GM23338 (cell line): ENCODE measurements around the gene NIFK. TPM values are rescaled to one million over a fixed set of nuclear protein-coding genes. Genes with fewer than 3 reads are reported as not detected.

Experiments used
- ATAC-seq: fragments of 200-7000 bp; cut with Tn5 transposase; 3 replicates; pipeline ENCODE4 v1.9.1; 2020
- DNase-seq: peaks from one replicate; pipeline ENCODE4 v3.0.0-alpha.2; 2015; ENCODE audit warnings: low spot score
- H2AFZ ChIP-seq: fragments of 200-600 bp; sonication (generic); 2 replicates; pipeline ENCODE4 v1.8.0; 2016; ENCODE audit warnings: antibody characterized with exemption, mild to moderate bottlenecking, moderate library complexity
- H3F3A ChIP-seq: fragments of 200-600 bp; sonication (generic); replicated peaks from 2 replicates; pipeline ENCODE4 v1.8.0; 2017; ENCODE audit warnings: antibody characterized with exemption, mixed run types, low read depth
- H3K27ac ChIP-seq: fragments of 200-600 bp; sonication (generic); 2 replicates; pipeline ENCODE4 v1.6.1; 2016; ENCODE audit warnings: low read depth
- H3K27me3 ChIP-seq: fragments of 200-600 bp; sonication (generic); 2 replicates; pipeline ENCODE4 v1.8.0; 2016; ENCODE audit warnings: mild to moderate bottlenecking, mixed run types, moderate library complexity; ENCODE audit not compliant: insufficient read depth
- H3K36me3 ChIP-seq: fragments of 200-600 bp; sonication (generic); 2 replicates; pipeline ENCODE4 v1.8.0; 2016; ENCODE audit warnings: mild to moderate bottlenecking; ENCODE audit not compliant: insufficient read depth
- H3K4me1 ChIP-seq: fragments of 200-600 bp; sonication (generic); 2 replicates; pipeline ENCODE4 v1.8.0; 2016; ENCODE audit warnings: mild to moderate bottlenecking, moderate library complexity; ENCODE audit not compliant: insufficient read depth
- H3K4me2 ChIP-seq: fragments of 200-600 bp; sonication (generic); 2 replicates; pipeline ENCODE4 v1.7.1; 2017; ENCODE audit warnings: mixed run types
- H3K4me3 ChIP-seq: fragments of 200-600 bp; sonication (generic); 2 replicates; pipeline ENCODE4 v1.6.1; 2016; ENCODE audit warnings: mixed run types
- H3K79me2 ChIP-seq: fragments of 200-600 bp; sonication (generic); replicated peaks from 2 replicates; pipeline ENCODE4 v1.8.0; 2017; ENCODE audit warnings: mild to moderate bottlenecking; ENCODE audit not compliant: insufficient read depth
- H3K9me2 ChIP-seq: fragments of 200-600 bp; sonication (generic); 2 replicates; pipeline ENCODE4 v1.8.0; 2017; ENCODE audit not compliant: insufficient read depth
- H4K20me1 ChIP-seq: fragments of 200-600 bp; sonication (generic); replicated peaks from 2 replicates; pipeline ENCODE4 v1.8.0; 2017; ENCODE audit warnings: mild to moderate bottlenecking; ENCODE audit not compliant: insufficient read depth
- H3K27ac Mint-ChIP-seq: 2 replicates; pipeline ENCODE4 v1.8.0; 2020; ENCODE audit warnings: inconsistent platforms, mild to moderate bottlenecking, moderate library complexity, mixed read lengths
- H3K27me3 Mint-ChIP-seq: 3 replicates; pipeline ENCODE4 v1.8.0; 2022; ENCODE audit warnings: low read depth, mild to moderate bottlenecking, moderate library complexity, mixed read lengths, inconsistent platforms; ENCODE audit not compliant: insufficient read depth, poor library complexity
- H3K36me3 Mint-ChIP-seq: 3 replicates; pipeline ENCODE4 v1.8.0; 2021; ENCODE audit warnings: low read depth, mild to moderate bottlenecking, inconsistent platforms, moderate library complexity, mixed read lengths
- H3K4me1 Mint-ChIP-seq: 3 replicates; pipeline ENCODE4 v1.8.0; 2020; ENCODE audit warnings: mild to moderate bottlenecking, inconsistent platforms, mixed read lengths
- H3K4me3 Mint-ChIP-seq: 3 replicates; pipeline ENCODE4 v1.8.0; 2021; ENCODE audit warnings: moderate library complexity, mild to moderate bottlenecking, inconsistent platforms, mixed read lengths
- H3K9me3 Mint-ChIP-seq: 3 replicates; pipeline ENCODE4 v1.8.0; 2020; ENCODE audit warnings: moderate library complexity, mild to moderate bottlenecking, inconsistent platforms, mixed read lengths
- CREB1 ChIP-seq: fragments of 250-450 bp; sonication (Bioruptor Pico); IDR thresholded peaks from 2 replicates; pipeline ENCODE4 v1.5.0; 2020; ENCODE audit warnings: low read depth, mild to moderate bottlenecking, moderate library complexity
- ETS1 ChIP-seq: IDR thresholded peaks from 2 replicates; pipeline ENCODE4 v1.6.1; 2016; ENCODE audit warnings: antibody characterized with exemption
- EZH2 ChIP-seq: fragments of 200-600 bp; sonication (generic); IDR thresholded peaks from one replicate; pipeline ENCODE4 v1.8.0; 2017; ENCODE audit warnings: antibody characterized with exemption, mild to moderate bottlenecking, low read depth; ENCODE audit not compliant: unreplicated experiment
- NANOG ChIP-seq: IDR thresholded peaks from 2 replicates; pipeline ENCODE4 v1.6.1; 2016; ENCODE audit warnings: antibody characterized with exemption, borderline replicate concordance
- POLR2AphosphoS5 ChIP-seq: IDR thresholded peaks from 2 replicates; pipeline ENCODE4 v1.6.1; 2016; ENCODE audit warnings: antibody characterized with exemption, low read depth
- REST ChIP-seq: IDR thresholded peaks from one replicate; pipeline ENCODE4 v1.6.1; 2018; ENCODE audit warnings: antibody characterized with exemption; ENCODE audit not compliant: unreplicated experiment
- STAT1 ChIP-seq: IDR thresholded peaks from one replicate; pipeline ENCODE4 v1.6.1; 2016; ENCODE audit warnings: antibody characterized with exemption; ENCODE audit not compliant: unreplicated experiment
- ZNF462 ChIP-seq: fragments of 250-450 bp; sonication (Bioruptor Pico); IDR thresholded peaks from 2 replicates; pipeline ENCODE4 v1.5.0; 2020; ENCODE audit warnings: mild to moderate bottlenecking, moderate library complexity
- long read RNA-seq: library from polyadenylated mRNA; unstranded; transcript quantifications from one replicate; pipeline ENCODE4 v2.0.0, GENCODE V29; 2020; ENCODE audit not compliant: unreplicated experiment
- polyA plus RNA-seq: library from polyadenylated mRNA; unstranded; fragments of >200 nt; fragmentation: Nextera tagmentation; extraction: Ambion mirVana; gene quantifications from 2 replicates; pipeline ENCODE4 v1.2.1, GENCODE V29; 2016
- total RNA-seq: library from RNA; depleted of rRNA; stranded (reverse); fragments of >200 nt; shearing (Covaris generic); gene quantifications from 2 replicates; pipeline ENCODE4 v1.2.3, GENCODE V29; 2014; rRNA removed

Gene NIFK
- total RNA-seq (98.8 and 106 TPM in 2 replicates), polyA plus RNA-seq (263 and 289 TPM in 2 replicates)
- long read RNA-seq, transcript NIFK-201 (7 exons, 1,734 nt), result minor isoform, 40 of 85 reads
- long read RNA-seq, transcript NIFK-205 (4 exons, 1,096 nt), result major isoform, 42 of 85 reads
- long read RNA-seq, partial matches to known transcripts, result 0 of 85 reads
- long read RNA-seq, other reads (novel, unspliced or antisense), result 2 of 85 reads

- Histone ChIP-seq H3K9me2 (no peaks in the 10 kb centered on the region), H3K36me3 (peaks cover 29% of the 10 kb centered on the region), H3K4me1 (peaks cover 13% of the 10 kb centered on the region), H4K20me1 (peaks cover 24% of the 10 kb centered on the region), H3K4me2 (peak within 1 kb of the TSS; percentile 87), H3F3A (peaks cover 8% of the 10 kb centered on the region), H3K27me3 (no peaks in the 10 kb centered on the region), H3K27ac (peak within 1 kb of the TSS; percentile 88), H2AFZ (peak within 1 kb of the TSS; percentile 97), H3K4me3 (peak within 1 kb of the TSS; percentile 100), H3K79me2 (peaks cover 48% of the 10 kb centered on the region)
- peaks cover 11% of the 10 kb centered on the region for H3K27me3 Mint-ChIP-seq
- DNase-seq (peak; percentile 100), ATAC-seq (peak; percentile 91)
- peaks cover 12% of the 10 kb centered on the region; the same call in 2 of the 3 replicates for H3K4me1 Mint-ChIP-seq
- TF ChIP-seq CREB1 (CRISPR knock-in tag), result peak; percentile 70; the same call in 1 of the 2 replicates
- TF ChIP-seq NANOG, result no peak
- TF ChIP-seq ZNF462 (CRISPR knock-in tag), result no peak
- peak; percentile 89 for TF ChIP-seq POLR2AphosphoS5
- TF ChIP-seq EZH2, result no peak
- TF ChIP-seq REST, result no peak
- no peak for TF ChIP-seq STAT1
- peak; percentile 41 for TF ChIP-seq ETS1
- peak within 1 kb of the TSS; percentile 96 for H3K27ac Mint-ChIP-seq
- H3K9me3 Mint-ChIP-seq, result no peaks in the 10 kb centered on the region; the same call in 2 of the 3 replicates
- peaks cover 39% of the 10 kb centered on the region for H3K36me3 Mint-ChIP-seq
- peak within 1 kb of the TSS; percentile 99 for H3K4me3 Mint-ChIP-seq
Measured at GRCh38 chr2:121736462-121737336, at the start of gene NIFK. NIFK (minus strand) TSS chr2:121736875; CDS start chr2:121736850, 25 bp downstream.
